ENCODE measurements around the gene GALNT10. TPM values are rescaled to one million over a fixed set of nuclear protein-coding genes. Genes with fewer than 3 reads are reported as not detected.

The GALNT10 gene
- total and polyA plus RNA-seq, 2 donors (not counting 1 experiment from before 2014, with no cell fraction given) = 18.3 to 35.8 TPM

DNA sequence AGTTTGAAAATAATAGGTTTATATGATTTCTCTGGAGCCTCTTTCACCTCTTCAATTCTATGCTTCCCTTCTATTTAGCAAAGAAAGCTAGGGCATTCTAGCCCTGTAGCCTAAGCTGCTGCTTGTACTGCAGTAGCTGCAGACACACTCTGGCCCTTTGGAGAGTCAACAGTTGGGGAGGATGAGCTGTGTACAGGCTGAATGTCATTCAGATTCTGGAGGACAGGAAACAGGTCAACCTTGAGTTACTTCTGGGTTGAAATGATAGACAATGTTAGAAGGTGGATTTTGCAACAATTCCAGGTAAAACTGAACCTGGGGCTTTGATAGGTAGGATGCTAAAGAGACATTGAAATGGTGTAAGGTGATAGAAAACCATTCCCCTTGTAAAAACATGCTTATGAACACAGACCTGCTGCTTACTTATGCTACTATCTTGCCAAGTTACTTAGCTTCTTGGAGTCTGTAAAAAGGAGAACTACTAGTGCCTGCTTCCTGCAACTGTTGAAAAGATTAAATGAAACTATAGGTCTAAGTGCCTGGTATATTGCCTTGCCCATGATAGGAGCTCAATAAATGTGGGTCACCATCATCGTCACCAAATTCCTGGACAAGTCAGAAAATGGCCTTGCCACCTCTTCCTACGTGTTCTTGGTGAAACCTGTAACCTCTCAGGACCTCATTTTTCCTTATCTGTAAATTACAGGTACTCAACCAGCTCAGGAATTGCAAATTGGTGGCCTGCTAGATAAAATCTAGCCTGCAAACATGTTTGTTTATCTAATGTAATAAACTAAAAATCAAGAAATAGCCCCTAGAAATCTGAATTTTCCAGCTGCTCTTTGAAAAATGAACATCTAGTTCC, 83.7 kb downstream of the GALNT10 start:
- Histone ChIP-seq H3K4me2 (ENCODE audit: extremely low read depth, insufficient read depth, low read length) (no peak overlapping the region), H3K27me3 (ENCODE audit: control insufficient read depth, insufficient read depth, low read length) (no peaks in the 10 kb centered on the region), H3K4me3 (replicated peaks in 1 of 4; ENCODE audit: control extremely low read depth in 1 of 4, insufficient read depth in 1 of 4, low read depth in 3 of 4, low read length in 4 of 4) (no peak overlapping the region), H3K9ac (ENCODE audit: insufficient read depth, low read length) (no peak overlapping the region), H4K20me1 (ENCODE audit: control insufficient read depth, extremely low read depth, insufficient read depth, low read length) (no peaks in the 10 kb centered on the region), H2AFZ (ENCODE audit: low read length) (no peak overlapping the region), H3K79me2 (ENCODE audit: control insufficient read depth, insufficient read depth, low read length) (no peaks in the 10 kb centered on the region), H3K4me1 (ENCODE audit: control insufficient read depth, extremely low read depth, insufficient read depth, low read length) (peaks cover 10% of the 10 kb centered on the region), H3K9me3 (ENCODE audit: control insufficient read depth, insufficient read depth, low read depth, low read length) (no peaks in the 10 kb centered on the region), H3K36me3 (ENCODE audit: control insufficient read depth, insufficient read depth, low read length) (no peaks in the 10 kb centered on the region), H3K27ac (ENCODE audit: insufficient read depth, low read length) (no peak overlapping the region)
- TF ChIP-seq EZH2 (IDR thresholded peaks at IDR 0.05; ENCODE audit: low read length, missing control alignments) = no peak
- TF ChIP-seq, protein P1, sequence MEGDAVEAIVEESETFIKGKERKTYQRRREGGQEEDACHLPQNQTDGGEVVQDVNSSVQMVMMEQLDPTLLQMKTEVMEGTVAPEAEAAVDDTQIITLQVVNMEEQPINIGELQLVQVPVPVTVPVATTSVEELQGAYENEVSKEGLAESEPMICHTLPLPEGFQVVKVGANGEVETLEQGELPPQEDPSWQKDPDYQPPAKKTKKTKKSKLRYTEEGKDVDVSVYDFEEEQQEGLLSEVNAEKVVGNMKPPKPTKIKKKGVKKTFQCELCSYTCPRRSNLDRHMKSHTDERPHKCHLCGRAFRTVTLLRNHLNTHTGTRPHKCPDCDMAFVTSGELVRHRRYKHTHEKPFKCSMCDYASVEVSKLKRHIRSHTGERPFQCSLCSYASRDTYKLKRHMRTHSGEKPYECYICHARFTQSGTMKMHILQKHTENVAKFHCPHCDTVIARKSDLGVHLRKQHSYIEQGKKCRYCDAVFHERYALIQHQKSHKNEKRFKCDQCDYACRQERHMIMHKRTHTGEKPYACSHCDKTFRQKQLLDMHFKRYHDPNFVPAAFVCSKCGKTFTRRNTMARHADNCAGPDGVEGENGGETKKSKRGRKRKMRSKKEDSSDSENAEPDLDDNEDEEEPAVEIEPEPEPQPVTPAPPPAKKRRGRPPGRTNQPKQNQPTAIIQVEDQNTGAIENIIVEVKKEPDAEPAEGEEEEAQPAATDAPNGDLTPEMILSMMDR (conservative IDR thresholded peaks at IDR 0.05 in 1 of 2, IDR thresholded peaks at IDR 0.05 in 1 of 2; ENCODE audit: low read depth in 1 of 2, low read length in 2 of 2) = no peak
- no peak for DNase-seq (ENCODE audit: low read depth in 2 of 2)

DNA sequence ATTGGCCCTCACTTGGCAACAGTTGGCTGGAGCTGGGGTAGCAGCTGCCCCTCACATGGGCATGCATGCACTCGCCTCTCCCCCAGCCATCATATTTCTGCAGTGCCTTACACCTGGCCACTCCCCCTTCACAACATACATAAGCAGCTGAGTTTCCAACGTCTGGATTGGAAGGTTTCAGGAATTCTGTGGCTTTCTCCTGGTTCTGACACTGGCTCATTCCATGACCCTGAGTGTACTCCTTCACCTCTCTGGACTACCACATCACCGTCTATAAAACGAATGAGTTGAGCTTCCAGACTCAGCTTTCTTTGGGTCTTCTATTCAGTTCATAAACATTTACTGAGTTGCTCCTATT, 84.3 kb downstream of the GALNT10 start:
- H3K36me3 ChIP-seq (ENCODE audit: control insufficient read depth, insufficient read depth, low read length) = no peaks in the 10 kb centered on the region
- H3K4me3 ChIP-seq (replicated peaks in 1 of 4; ENCODE audit: control extremely low read depth in 1 of 4, insufficient read depth in 1 of 4, low read depth in 3 of 4, low read length in 4 of 4) = no peak overlapping the region
- no peaks in the 10 kb centered on the region for H3K79me2 ChIP-seq (ENCODE audit: control insufficient read depth, insufficient read depth, low read length)
- no peaks in the 10 kb centered on the region for H3K9me3 ChIP-seq (ENCODE audit: control insufficient read depth, insufficient read depth, low read depth, low read length)
- no peaks in the 10 kb centered on the region for H4K20me1 ChIP-seq (ENCODE audit: control insufficient read depth, extremely low read depth, insufficient read depth, low read length)
- no peak overlapping the region for H2AFZ ChIP-seq (ENCODE audit: low read length)
- no peaks in the 10 kb centered on the region for H3K27me3 ChIP-seq (ENCODE audit: control insufficient read depth, insufficient read depth, low read length)
- H3K4me1 ChIP-seq (ENCODE audit: control insufficient read depth, extremely low read depth, insufficient read depth, low read length) = peaks cover 10% of the 10 kb centered on the region
- no peak overlapping the region for H3K27ac ChIP-seq (ENCODE audit: insufficient read depth, low read length)
- H3K4me2 ChIP-seq (ENCODE audit: extremely low read depth, insufficient read depth, low read length) = no peak overlapping the region
- H3K9ac ChIP-seq (ENCODE audit: insufficient read depth, low read length) = no peak overlapping the region
- peak in 1 of 2 donors; percentile 83 for DNase-seq (ENCODE audit: low read depth in 2 of 2)
- TF ChIP-seq, protein P1 (conservative IDR thresholded peaks at IDR 0.05 in 1 of 2, IDR thresholded peaks at IDR 0.05 in 1 of 2; ENCODE audit: low read depth in 1 of 2, low read length in 2 of 2) = no peak
- TF ChIP-seq EZH2 (IDR thresholded peaks at IDR 0.05; ENCODE audit: low read length, missing control alignments) = no peak

DNA sequence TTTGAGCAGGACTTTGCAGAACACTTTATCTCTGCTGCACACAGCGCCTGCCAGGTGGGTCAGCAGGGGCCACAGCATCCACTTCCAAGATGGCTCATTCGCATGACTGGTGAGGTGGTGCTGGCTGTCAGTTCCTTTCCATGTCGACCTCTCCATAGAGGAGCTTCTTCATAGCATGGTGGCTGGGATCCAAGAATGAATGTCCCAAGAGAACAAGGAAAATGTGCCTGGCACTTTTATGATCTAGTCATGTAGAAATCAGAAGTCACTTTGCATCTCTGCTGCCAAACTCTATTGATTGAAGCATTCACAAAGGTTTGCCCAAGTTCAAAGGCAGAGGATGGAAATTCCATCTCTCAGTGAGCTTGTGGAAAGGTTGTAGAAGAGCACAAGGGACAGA, 85.0 kb downstream of the GALNT10 start:
- no peaks in the 10 kb centered on the region for H3K79me2 ChIP-seq (ENCODE audit: control insufficient read depth, insufficient read depth, low read length)
- H3K4me3 ChIP-seq (replicated peaks in 1 of 4; ENCODE audit: control extremely low read depth in 1 of 4, insufficient read depth in 1 of 4, low read depth in 3 of 4, low read length in 4 of 4) = no peak overlapping the region
- peaks cover 10% of the 10 kb centered on the region for H3K4me1 ChIP-seq (ENCODE audit: control insufficient read depth, extremely low read depth, insufficient read depth, low read length)
- no peaks in the 10 kb centered on the region for H3K27me3 ChIP-seq (ENCODE audit: control insufficient read depth, insufficient read depth, low read length)
- H3K27ac ChIP-seq (ENCODE audit: insufficient read depth, low read length) = no peak overlapping the region
- H3K36me3 ChIP-seq (ENCODE audit: control insufficient read depth, insufficient read depth, low read length) = no peaks in the 10 kb centered on the region
- no peaks in the 10 kb centered on the region for H4K20me1 ChIP-seq (ENCODE audit: control insufficient read depth, extremely low read depth, insufficient read depth, low read length)
- no peak overlapping the region for H3K4me2 ChIP-seq (ENCODE audit: extremely low read depth, insufficient read depth, low read length)
- no peaks in the 10 kb centered on the region for H3K9me3 ChIP-seq (ENCODE audit: control insufficient read depth, insufficient read depth, low read depth, low read length)
- TF ChIP-seq, protein P1 (conservative IDR thresholded peaks at IDR 0.05 in 1 of 2, IDR thresholded peaks at IDR 0.05 in 1 of 2; ENCODE audit: low read depth in 1 of 2, low read length in 2 of 2) = no peak
- TF ChIP-seq EZH2 (IDR thresholded peaks at IDR 0.05; ENCODE audit: low read length, missing control alignments) = no peak
- no peak overlapping the region for H2AFZ ChIP-seq (ENCODE audit: low read length)
- H3K9ac ChIP-seq (ENCODE audit: insufficient read depth, low read length) = no peak overlapping the region
- no peak for DNase-seq (ENCODE audit: low read depth in 2 of 2)

Measured in fibroblast of lung (primary cell).